CD4-positive, alpha-beta T cell treated with Interleukin-4 for 1 hour (primary cell): ENCODE measurements around the gene ATP9B.
"Not testable (repeated sequence)": the region's sequence is repeated elsewhere in the genome, so short reads cannot be mapped to it uniquely, and the experiment has no call there.

Source experiments
- DNase-seq, 2 donors: peaks; one replicate each; pipeline ENCODE4 v3.0.0-alpha.2; 2020 to 2022

The ATP9B gene

GRCh38 chr18:79071037-79071436, 1.8 kb downstream of the ATP9B start:
- no peak for DNase-seq

GRCh38 chr18:79071503-79072210, 2.5 kb downstream of the ATP9B start:
- DNase-seq: no peak

GRCh38 chr18:79072655-79073054, 3.5 kb downstream of the ATP9B start:
- not testable (repeated sequence) for DNase-seq

- no peak for DNase-seq
Measured at GRCh38 chr18:79077181-79077580, 8.0 kb downstream of the ATP9B start.

- not testable (repeated sequence) for DNase-seq
Measured at GRCh38 chr18:79078791-79079190, 9.6 kb downstream of the ATP9B start.

- DNase-seq: no peak
Measured at GRCh38 chr18:79092874-79093273, 23.7 kb downstream of the ATP9B start.

GRCh38 chr18:79093986-79094385, 24.8 kb downstream of the ATP9B start:
- DNase-seq: no peak

GRCh38 chr18:79095216-79095615, 26.0 kb downstream of the ATP9B start:
- DNase-seq: no peak

- no peak for DNase-seq
Measured at GRCh38 chr18:79100944-79101343, 31.8 kb downstream of the ATP9B start.

GRCh38 chr18:79102886-79103285, 33.7 kb downstream of the ATP9B start:
- no peak for DNase-seq

- no peak for DNase-seq
Measured at GRCh38 chr18:79104137-79104536, 34.9 kb downstream of the ATP9B start.

- no peak for DNase-seq
Measured at GRCh38 chr18:79105455-79105854, 36.3 kb downstream of the ATP9B start.

GRCh38 chr18:79106084-79106483, 36.9 kb downstream of the ATP9B start:
- no peak for DNase-seq

- DNase-seq: no peak
Measured at GRCh38 chr18:79107886-79108285, 38.7 kb downstream of the ATP9B start.

- DNase-seq: no peak
Measured at GRCh38 chr18:79108549-79109215, 39.5 kb downstream of the ATP9B start.

- DNase-seq: no peak
Measured at GRCh38 chr18:79111483-79111882, 42.3 kb downstream of the ATP9B start.

GRCh38 chr18:79117385-79117784, 48.2 kb downstream of the ATP9B start:
- no peak for DNase-seq

- no peak for DNase-seq
Measured at GRCh38 chr18:79117788-79118187, 48.6 kb downstream of the ATP9B start.

- DNase-seq: no peak
Measured at GRCh38 chr18:79118797-79119196, 49.6 kb downstream of the ATP9B start.

- no peak for DNase-seq
Measured at GRCh38 chr18:79121746-79122474, 52.7 kb downstream of the ATP9B start.

GRCh38 chr18:79123948-79124347, 54.8 kb downstream of the ATP9B start:
- no peak for DNase-seq

GRCh38 chr18:79129120-79129519, 59.9 kb downstream of the ATP9B start:
- no peak for DNase-seq

GRCh38 chr18:79133724-79134123, 64.5 kb downstream of the ATP9B start:
- no peak for DNase-seq

GRCh38 chr18:79135924-79136323, 66.7 kb downstream of the ATP9B start:
- DNase-seq: no peak
